MM.1S (cell line): ENCODE data around the gene ARHGEF37.
"Not testable (repeated sequence)": the region's sequence is repeated elsewhere in the genome, so short reads cannot be mapped to it uniquely, and the experiment has no call there.

ENCODE experiments used
- DNase-seq: peaks from one replicate; pipeline ENCODE4 v3.0.0-alpha.2; 2015
- H2AFZ ChIP-seq: fragments of 300-600 bp; sonication (generic); 2 replicates; pipeline ENCODE4 v1.6.0; 2016; ENCODE audit warnings: antibody characterized with exemption, low read length
- H3F3A ChIP-seq: fragments of 300-600 bp; sonication (generic); 2 replicates; pipeline ENCODE4 v1.6.1; 2016; ENCODE audit warnings: mild to moderate bottlenecking, antibody characterized with exemption, low read length, moderate library complexity, mixed read lengths; ENCODE audit not compliant: insufficient read depth
- H3K27ac ChIP-seq: fragments of 300-600 bp; sonication (generic); 2 replicates; pipeline ENCODE4 v1.5.1; 2016; ENCODE audit warnings: mild to moderate bottlenecking, low read length
- H3K27me3 ChIP-seq: fragments of 300-600 bp; sonication (generic); replicated peaks from 2 replicates; pipeline ENCODE4 v1.6.0; 2016; ENCODE audit warnings: low read length; ENCODE audit not compliant: insufficient read depth
- H3K36me3 ChIP-seq: fragments of 300-600 bp; sonication (generic); replicated peaks from 2 replicates; pipeline ENCODE4 v1.6.1; 2016; ENCODE audit warnings: mild to moderate bottlenecking, low read length, mixed read lengths; ENCODE audit not compliant: insufficient read depth
- H3K4me1 ChIP-seq: fragments of 300-600 bp; sonication (generic); 2 replicates; pipeline ENCODE4 v1.6.1; 2016; ENCODE audit warnings: low read length, mixed read lengths
- H3K4me2 ChIP-seq: fragments of 300-600 bp; sonication (generic); 2 replicates; pipeline ENCODE4 v1.6.0; 2016; ENCODE audit warnings: low read depth, low read length
- H3K4me3 ChIP-seq: fragments of 300-600 bp; sonication (generic); 2 replicates; pipeline ENCODE4 v1.5.1; 2016; ENCODE audit warnings: low read length, mixed read lengths
- H3K79me2 ChIP-seq: fragments of 300-600 bp; sonication (generic); 2 replicates; pipeline ENCODE4 v1.6.1; 2016; ENCODE audit warnings: mixed run types, low read length, mixed read lengths
- H3K9ac ChIP-seq: fragments of 300-600 bp; sonication (generic); 2 replicates; pipeline ENCODE4 v1.6.1; 2016; ENCODE audit warnings: low read length, mixed read lengths
- H3K9me2 ChIP-seq: fragments of 300-600 bp; sonication (generic); replicated peaks from 2 replicates; pipeline ENCODE4 v1.6.1; 2016; ENCODE audit warnings: mild to moderate bottlenecking, low read length, mixed read lengths; ENCODE audit not compliant: insufficient read depth
- H3K9me3 ChIP-seq: fragments of 300-600 bp; sonication (generic); replicated peaks from 2 replicates; pipeline ENCODE4 v1.6.1; 2016; ENCODE audit warnings: mild to moderate bottlenecking, low read length, mixed read lengths; ENCODE audit not compliant: insufficient read depth
- H4K20me1 ChIP-seq: fragments of 300-600 bp; sonication (generic); 2 replicates; pipeline ENCODE4 v1.6.1; 2016; ENCODE audit warnings: mild to moderate bottlenecking, low read length, moderate library complexity, mixed read lengths; ENCODE audit not compliant: insufficient read depth
- CTCF ChIP-seq: fragments of 300-600 bp; sonication (generic); IDR thresholded peaks from 2 replicates; pipeline ENCODE4 v1.5.1; 2016; ENCODE audit warnings: antibody characterized with exemption, low read length, mixed read lengths
- EZH2 ChIP-seq: fragments of 300-600 bp; sonication (generic); optimal IDR thresholded peaks from 2 replicates; pipeline ENCODE3; 2017; ENCODE audit warnings: low read depth, mild to moderate bottlenecking, antibody characterized with exemption, low read length, mixed read lengths
- EZH2phosphoT487 ChIP-seq: fragments of 300-600 bp; sonication (generic); IDR thresholded peaks from 2 replicates; pipeline ENCODE4 v1.6.1; 2018; ENCODE audit warnings: antibody characterized with exemption, low read length

Gene ARHGEF37

GRCh38 chr5:149597618-149598017, 16.3 kb downstream of the ARHGEF37 start:
- Histone ChIP-seq H2AFZ (no peak overlapping the region), H3K27ac (no peak overlapping the region), H3K4me3 (no peak overlapping the region), H3K4me2 (no peak overlapping the region), H3K4me1 (no peaks in the 10 kb centered on the region), H3K9ac (no peak overlapping the region), H3K27me3 (no peaks in the 10 kb centered on the region), H3K9me3 (no peaks in the 10 kb centered on the region), H3K9me2 (no peaks in the 10 kb centered on the region), H3F3A (no peaks in the 10 kb centered on the region), H4K20me1 (no peaks in the 10 kb centered on the region), H3K79me2 (no peaks in the 10 kb centered on the region), H3K36me3 (no peaks in the 10 kb centered on the region)
- TF ChIP-seq CTCF (no peak), EZH2phosphoT487 (no peak), EZH2 (no peak)
- no peak for DNase-seq

- not testable (repeated sequence) for H3K4me3 ChIP-seq, H3K36me3 ChIP-seq, H3K27ac ChIP-seq, H3K4me1 ChIP-seq, H3F3A ChIP-seq, H4K20me1 ChIP-seq, DNase-seq, H3K27me3 ChIP-seq, H3K4me2 ChIP-seq, H3K9me2 ChIP-seq, H3K9ac ChIP-seq, H3K79me2 ChIP-seq, H3K9me3 ChIP-seq, H2AFZ ChIP-seq
These were observed 16.9 kb downstream of the ARHGEF37 start for GRCh38 chr5:149598234-149598633.

- Histone ChIP-seq H3K9ac (no peak overlapping the region), H2AFZ (no peak overlapping the region), H3K79me2 (no peaks in the 10 kb centered on the region)
These were observed 17.7 kb downstream of the ARHGEF37 start for GRCh38 chr5:149598966-149599365.

GRCh38 chr5:149599375-149599774, 18.1 kb downstream of the ARHGEF37 start:
- Histone ChIP-seq H3K4me3 (no peak overlapping the region), H3F3A (no peaks in the 10 kb centered on the region), H3K27me3 (no peaks in the 10 kb centered on the region), H3K79me2 (no peaks in the 10 kb centered on the region), H2AFZ (no peak overlapping the region), H3K27ac (no peak overlapping the region), H3K9ac (no peak overlapping the region), H4K20me1 (no peaks in the 10 kb centered on the region), H3K9me2 (no peaks in the 10 kb centered on the region), H3K36me3 (no peaks in the 10 kb centered on the region), H3K9me3 (no peaks in the 10 kb centered on the region), H3K4me1 (no peaks in the 10 kb centered on the region), H3K4me2 (no peak overlapping the region)
- no peak for DNase-seq
- TF ChIP-seq CTCF (no peak), EZH2 (no peak), EZH2phosphoT487 (no peak)

More at GRCh38 chr5:149598966-149599365, 17.7 kb downstream of the ARHGEF37 start:
- no peak overlapping the region for H3K4me2 ChIP-seq
- no peaks in the 10 kb centered on the region for H3K9me3 ChIP-seq
- DNase-seq, result no peak
- TF ChIP-seq EZH2phosphoT487 (no peak), EZH2 (no peak), CTCF (no peak)
- H3F3A ChIP-seq, result no peaks in the 10 kb centered on the region
- H3K36me3 ChIP-seq, result no peaks in the 10 kb centered on the region
- no peaks in the 10 kb centered on the region for H4K20me1 ChIP-seq
- no peak overlapping the region for H3K4me3 ChIP-seq
- H3K27ac ChIP-seq, result no peak overlapping the region
- H3K4me1 ChIP-seq, result no peaks in the 10 kb centered on the region
- no peaks in the 10 kb centered on the region for H3K9me2 ChIP-seq
- H3K27me3 ChIP-seq, result no peaks in the 10 kb centered on the region
